SK-N-SH (cell line): ENCODE results near the gene SCAPER. TPM values are rescaled to one million over a fixed set of nuclear protein-coding genes. Genes with fewer than 3 reads are reported as not detected.

Experiments
- CTCF ChIA-PET: fragments of 300-600, 350-600 bp; formaldehyde crosslinking; extraction: SDS; loops from one replicate; lab custom pipeline; 2021; lab: Yijun Ruan, JAX
- POLR2A ChIA-PET: fragments of 350-600 bp; sonication (Branson Sonifier 250); formaldehyde crosslinking; extraction: SDS; loops from one replicate; lab custom pipeline; 2020; ENCODE audit warnings: antibody characterized with exemption, inconsistent platforms; lab: Yijun Ruan, JAX
- DNase-seq: peaks from one replicate; pipeline ENCODE4 v3.0.0; 2012
- H2AFZ ChIP-seq: fragments of 200-600 bp; sonication (generic); 2 replicates; pipeline ENCODE4 v1.8.1; 2016; ENCODE audit warnings: antibody characterized with exemption, mild to moderate bottlenecking, low read depth
- H3F3A ChIP-seq: fragments of 200-600 bp; sonication (generic); replicated peaks from 2 replicates; pipeline ENCODE3; 2016; ENCODE audit warnings: antibody characterized with exemption, mild to moderate bottlenecking; ENCODE audit not compliant: insufficient read depth
- H3K27ac ChIP-seq, 2 experiments: fragments of 200-500 bp in 1 of 2; fragments of 200-600 bp in 1 of 2; sonication (Bioruptor generic) in 1 of 2; sonication (generic), shearing (Covaris generic) in 1 of 2; 2 replicates each; pipeline versions ENCODE4 v1.5.1 to v1.6.1; 2014 to 2016; ENCODE audit warnings: low read depth in 2 of 2, inconsistent platforms in 1 of 2, low read length in 1 of 2, mild to moderate bottlenecking in 1 of 2, mixed read lengths in 1 of 2
- H3K27me3 ChIP-seq: fragments of 200-600 bp; sonication (generic), shearing (Covaris generic); 2 replicates; pipeline ENCODE4 v1.6.1; 2016; ENCODE audit warnings: mixed run types; ENCODE audit not compliant: insufficient read depth
- H3K36me3 ChIP-seq, 2 experiments: fragments of 200-500 bp in 1 of 2; fragments of 200-600 bp in 1 of 2; sonication (Bioruptor generic) in 1 of 2; sonication (generic) in 1 of 2; replicated peaks in 1 of 2; 2 replicates each; pipeline versions ENCODE3 to v1.5.1; 2014 to 2016; ENCODE audit warnings: low read length in 1 of 2, mild to moderate bottlenecking in 1 of 2; ENCODE audit not compliant: insufficient read depth in 2 of 2, control insufficient read depth in 1 of 2
- H3K4me1 ChIP-seq, 2 experiments: fragments of 200-500 bp in 1 of 2; fragments of 200-600 bp in 1 of 2; sonication (Bioruptor generic) in 1 of 2; sonication (generic), shearing (Covaris generic) in 1 of 2; 2 replicates each; pipeline versions ENCODE4 v1.5.1 to v1.6.1; 2014 to 2016; ENCODE audit warnings: low read depth in 1 of 2, low read length in 1 of 2, mixed run types in 1 of 2; ENCODE audit not compliant: insufficient read depth in 2 of 2, control insufficient read depth in 1 of 2
- H3K4me2 ChIP-seq: fragments of 200-600 bp; sonication (generic), shearing (Covaris generic); 2 replicates; pipeline ENCODE4 v1.6.1; 2017; ENCODE audit warnings: mixed run types
- H3K4me3 ChIP-seq, 2 experiments: fragments of 200-500 bp in 1 of 2; fragments of 200-600 bp in 1 of 2; sonication (Bioruptor generic) in 1 of 2; sonication (generic), shearing (Covaris generic) in 1 of 2; 2 replicates each; pipeline versions ENCODE4 v1.5.1 to v1.8.1; 2014 to 2016; ENCODE audit warnings: low read depth in 2 of 2, inconsistent platforms in 1 of 2, low read length in 1 of 2, mild to moderate bottlenecking in 1 of 2, mixed read lengths in 1 of 2, moderate library complexity in 1 of 2
- H3K79me2 ChIP-seq: fragments of 200-600 bp; sonication (generic); 2 replicates; pipeline ENCODE4 v1.8.1; 2017; ENCODE audit warnings: mild to moderate bottlenecking; ENCODE audit not compliant: insufficient read depth
- H3K9ac ChIP-seq: fragments of 200-600 bp; sonication (generic); 2 replicates; pipeline ENCODE4 v1.6.1; 2017; ENCODE audit warnings: mixed run types
- H3K9me2 ChIP-seq: fragments of 200-600 bp; sonication (generic); 2 replicates; pipeline ENCODE4 v1.6.1; 2017; ENCODE audit warnings: mixed run types
- H3K9me3 ChIP-seq: fragments of 200-600 bp; sonication (generic); 2 replicates; pipeline ENCODE4 v1.6.1; 2017; ENCODE audit warnings: mixed run types, mild to moderate bottlenecking, moderate library complexity
- H4K20me1 ChIP-seq: fragments of 200-600 bp; sonication (generic); 2 replicates; pipeline ENCODE4 v1.6.1; 2017; ENCODE audit warnings: mild to moderate bottlenecking, mixed run types; ENCODE audit not compliant: insufficient read depth
- CHD2 ChIP-seq: fragments of 150-350 bp; IDR thresholded peaks from 2 replicates; pipeline ENCODE4 v1.6.1; 2018; ENCODE audit warnings: low read length; ENCODE audit not compliant: partially characterized antibody
- EP300 ChIP-seq, 2 experiments: IDR thresholded peaks; 2 replicates each; pipeline versions ENCODE4 v1.4.0 to v1.6.1; 2012; ENCODE audit warnings: borderline replicate concordance in 1 of 2, low read depth in 1 of 2, low read length in 1 of 2
- FOSL2 ChIP-seq: IDR thresholded peaks from 2 replicates; pipeline ENCODE4 v1.4.0; 2012; ENCODE audit warnings: low read depth, mild to moderate bottlenecking, moderate library complexity, borderline replicate concordance
- FOXJ3 ChIP-seq: sonication (generic); formaldehyde crosslinking; IDR thresholded peaks from 2 replicates; pipeline ENCODE4 v1.5.1; 2020; ENCODE audit warnings: mild to moderate bottlenecking, missing genetic modification reagents
- FOXM1 ChIP-seq: IDR thresholded peaks from 2 replicates; pipeline ENCODE4 v1.4.0; 2012; ENCODE audit warnings: low read depth, mild to moderate bottlenecking
- GABPA ChIP-seq: IDR thresholded peaks from 2 replicates; pipeline ENCODE4 v1.4.0; 2012; ENCODE audit warnings: low read depth, mild to moderate bottlenecking
- IRF3 ChIP-seq: fragments of 150-350 bp; IDR thresholded peaks from 2 replicates; pipeline ENCODE4 v1.6.1; 2016; ENCODE audit warnings: mild to moderate bottlenecking, low read depth, low read length
- MEF2A ChIP-seq: IDR thresholded peaks from 2 replicates; pipeline ENCODE4 v1.4.0; 2012; ENCODE audit warnings: low read depth, borderline replicate concordance
- MXI1 ChIP-seq: IDR thresholded peaks from 2 replicates; pipeline ENCODE4 v1.6.1; 2012; ENCODE audit warnings: mild to moderate bottlenecking, low read depth, low read length, improper control_type of control experiment
- PBX3 ChIP-seq: IDR thresholded peaks from 2 replicates; pipeline ENCODE4; 2012
- POLR2AphosphoS5 ChIP-seq: IDR thresholded peaks from 2 replicates; pipeline ENCODE4 v1.6.1; 2012; ENCODE audit warnings: low read depth, low read length
- RAD21 ChIP-seq: IDR thresholded peaks from 2 replicates; pipeline ENCODE4 v1.6.1; 2012; ENCODE audit warnings: mild to moderate bottlenecking, low read length
- RFX5 ChIP-seq: IDR thresholded peaks from 2 replicates; pipeline ENCODE4 v1.6.1; 2012; ENCODE audit warnings: mild to moderate bottlenecking, improper control_type of control experiment, low read length
- SIN3A ChIP-seq: IDR thresholded peaks from 2 replicates; pipeline ENCODE4 v1.6.1; 2012; ENCODE audit warnings: low read depth, mild to moderate bottlenecking, low read length, moderate library complexity, borderline replicate concordance
- SMC3 ChIP-seq: IDR thresholded peaks from 2 replicates; pipeline ENCODE4 v1.6.1; 2012; ENCODE audit warnings: low read depth, low read length, improper control_type of control experiment
- TCF12 ChIP-seq: IDR thresholded peaks from 2 replicates; pipeline ENCODE4 v1.4.0; 2012
- TEAD4 ChIP-seq: IDR thresholded peaks from 2 replicates; pipeline ENCODE4 v1.4.0; 2012; ENCODE audit warnings: mild to moderate bottlenecking, borderline replicate concordance; ENCODE audit not compliant: insufficient read depth
- ZBTB33 ChIP-seq: IDR thresholded peaks from 2 replicates; pipeline ENCODE4 v1.4.0; 2012; ENCODE audit warnings: low read depth, borderline replicate concordance
- WGBS: methylation state at CpG from one replicate; pipeline ENCODE4 v1.1.6; 2017; ENCODE audit warnings: low lambda C conversion rate; 5-methylcytosine and 5-hydroxymethylcytosine counted together
- polyA plus RNA-seq, 3 experiments: library from polyadenylated mRNA; depleted of rRNA; stranded (reverse); fragments of >200 nt; gene quantifications; 2 replicates each; pipeline ENCODE4 v1.2.3, GENCODE V29; 2012

The SCAPER gene
- polyA plus RNA-seq, 1 of the 3 experiments (the other 2 are of a cell fraction), result 1.8 TPM

- H3K9ac ChIP-seq, result no peak overlapping the region
- no peaks in the 10 kb centered on the region; a peak in 1 of 4 replicates for H3K4me1 ChIP-seq
- ChIA-PET CTCF (interaction anchor here (0.8 kb wide), 1 partner anchor 13 kb away, joined by 3 read pairs; no protein-coding TSS in a partner anchor), POLR2A (no interaction called here)
- no peaks in the 10 kb centered on the region for H3K27me3 ChIP-seq
- H3K9me2 ChIP-seq, result no peaks in the 10 kb centered on the region
- no peak overlapping the region for H3K27ac ChIP-seq
- no peak for DNase-seq
- no peak overlapping the region for H2AFZ ChIP-seq
- WGBS, result 93% methylated on average over 1 of the region's 1 CpG
- no peaks in the 10 kb centered on the region for H3F3A ChIP-seq
- no peak overlapping the region for H3K4me2 ChIP-seq
- H3K4me3 ChIP-seq, result no peak overlapping the region
- no peaks in the 10 kb centered on the region for H3K9me3 ChIP-seq
- no peaks in the 10 kb centered on the region for H4K20me1 ChIP-seq
- no peaks in the 10 kb centered on the region for H3K36me3 ChIP-seq
- H3K79me2 ChIP-seq, result no peaks in the 10 kb centered on the region
- TF ChIP-seq TEAD4 (no peak), RAD21 (no peak), CHD2 (no peak), TCF12 (no peak), PBX3 (no peak), FOXJ3 (no peak), ZBTB33 (no peak), MXI1 (no peak), EP300 (IDR thresholded peaks at IDR 0.05; ENCODE audit: borderline replicate concordance in 1 of 2, low read depth in 1 of 2, low read length in 1 of 2) (no peak), IRF3 (no peak), SIN3A (no peak), GABPA (no peak), POLR2AphosphoS5 (no peak), MEF2A (no peak), SMC3 (no peak), FOXM1 (no peak), RFX5 (no peak), FOSL2 (no peak)
Measured at GRCh38 chr15:76449455-76449854, 455.7 kb downstream of the SCAPER start.
